Smooth muscle cell of the brain vasculature (primary cell): ENCODE data around the gene LRP3.
"Not testable (repeated sequence)": the region's sequence is repeated elsewhere in the genome, so short reads cannot be mapped to it uniquely, and the experiment has no call there.

Experiments used
- DNase-seq: peaks from one replicate; pipeline ENCODE4 v3.0.0-alpha.2; 2012; ENCODE audit warnings: low read depth, low spot score

LRP3 gene

DNA sequence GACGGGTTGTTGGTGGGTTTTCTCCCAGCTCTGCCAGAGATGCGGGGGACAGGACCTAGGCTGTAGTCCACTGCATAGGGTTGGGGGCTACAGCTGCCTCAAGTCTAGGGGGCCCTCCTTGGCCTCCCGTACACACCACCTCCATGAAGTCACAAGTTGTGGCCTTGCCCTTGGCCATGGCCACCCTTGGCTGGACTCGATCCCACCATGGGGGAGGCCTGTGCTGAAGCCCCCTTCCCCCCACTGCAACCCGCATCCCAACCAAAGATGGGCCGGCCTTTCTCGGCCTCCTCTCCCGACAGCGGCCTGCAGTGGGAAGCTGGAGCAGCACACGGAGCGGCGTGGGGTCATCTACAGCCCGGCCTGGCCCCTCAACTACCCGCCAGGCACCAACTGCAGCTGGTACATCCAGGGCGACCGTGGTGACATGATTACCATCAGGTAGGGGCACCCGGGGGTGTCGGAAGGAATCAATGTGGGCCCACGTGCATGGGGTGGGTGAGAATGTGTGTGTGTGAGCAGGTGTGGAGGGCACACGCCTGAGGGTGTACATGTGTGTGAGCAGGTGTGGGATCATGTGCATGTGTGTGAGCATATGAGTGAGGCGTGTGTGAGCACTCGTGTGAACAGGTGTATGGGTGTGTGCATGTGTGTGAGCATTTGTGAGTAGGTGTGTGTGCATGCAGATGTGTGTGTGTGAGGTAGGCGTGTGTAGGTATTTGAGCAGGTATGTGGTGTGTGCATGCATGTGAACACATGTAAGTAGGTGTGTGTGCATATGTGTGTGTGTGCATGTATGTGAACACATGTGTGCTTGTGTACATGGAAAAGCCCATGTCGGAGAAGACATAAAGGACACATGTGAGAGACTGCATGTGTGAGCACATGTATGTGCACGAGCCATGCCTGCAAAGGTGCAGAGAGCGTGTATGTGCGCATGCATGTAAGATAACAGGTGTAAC lies 8.7 kb downstream of the LRP3 start:
- no peak for DNase-seq

DNA sequence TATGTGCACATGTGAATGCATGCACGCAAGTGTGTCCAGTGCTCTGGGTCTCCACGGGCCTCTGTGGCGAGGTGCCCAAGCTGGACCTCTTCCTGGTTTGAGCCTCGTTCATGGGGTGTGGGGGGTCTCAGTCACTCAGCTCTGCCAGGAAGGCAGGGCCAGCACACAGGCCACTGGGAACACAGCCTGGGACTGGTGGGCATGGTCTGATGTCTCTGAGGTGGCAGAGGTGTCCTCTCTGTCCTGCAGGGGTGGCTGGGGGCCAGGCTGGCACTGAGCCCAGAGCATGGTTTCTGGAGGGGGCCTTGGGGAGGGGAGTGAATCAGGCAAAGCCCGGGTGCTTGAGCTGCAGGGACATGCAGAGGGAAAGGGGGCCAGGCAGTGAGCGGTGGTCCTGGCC lies 9.4 kb downstream of the LRP3 start:
- no peak for DNase-seq

DNA sequence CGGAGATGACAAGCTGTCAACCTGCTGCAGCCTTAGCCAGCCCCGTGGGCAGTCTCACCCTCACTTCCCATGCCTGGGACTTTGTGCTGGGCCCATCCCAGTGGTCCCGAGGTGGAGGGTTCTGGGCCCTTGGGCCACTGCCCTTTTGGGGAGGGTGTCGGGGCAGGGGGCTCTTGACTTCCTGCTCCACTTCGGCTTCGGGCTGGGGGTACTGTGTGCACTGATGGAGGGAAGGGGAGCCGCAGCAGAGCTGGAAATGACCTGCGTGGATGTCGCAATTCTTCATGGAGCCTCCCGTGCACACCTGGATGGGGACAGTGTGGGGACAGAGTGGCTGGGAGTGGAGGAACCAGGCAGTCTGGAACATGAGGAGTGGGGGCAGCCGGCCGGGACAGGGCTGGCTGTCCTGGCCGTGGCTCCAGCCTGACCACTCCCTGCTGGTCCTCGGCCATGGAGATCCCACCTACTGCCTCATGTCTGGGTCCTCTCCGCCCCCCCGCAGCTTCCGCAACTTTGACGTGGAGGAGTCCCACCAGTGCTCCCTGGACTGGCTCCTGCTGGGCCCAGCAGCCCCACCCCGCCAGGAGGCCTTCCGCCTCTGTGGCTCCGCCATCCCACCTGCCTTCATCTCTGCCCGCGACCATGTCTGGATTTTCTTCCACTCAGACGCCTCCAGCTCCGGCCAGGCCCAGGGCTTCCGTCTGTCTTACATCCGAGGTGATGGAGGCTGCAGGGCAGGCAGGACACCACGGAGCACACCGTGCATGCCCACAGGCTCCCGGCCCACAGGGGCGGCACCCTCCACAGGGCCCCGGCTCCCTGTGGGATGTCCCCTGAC lies 10.2 kb downstream of the LRP3 start:
- DNase-seq = no peak

DNA sequence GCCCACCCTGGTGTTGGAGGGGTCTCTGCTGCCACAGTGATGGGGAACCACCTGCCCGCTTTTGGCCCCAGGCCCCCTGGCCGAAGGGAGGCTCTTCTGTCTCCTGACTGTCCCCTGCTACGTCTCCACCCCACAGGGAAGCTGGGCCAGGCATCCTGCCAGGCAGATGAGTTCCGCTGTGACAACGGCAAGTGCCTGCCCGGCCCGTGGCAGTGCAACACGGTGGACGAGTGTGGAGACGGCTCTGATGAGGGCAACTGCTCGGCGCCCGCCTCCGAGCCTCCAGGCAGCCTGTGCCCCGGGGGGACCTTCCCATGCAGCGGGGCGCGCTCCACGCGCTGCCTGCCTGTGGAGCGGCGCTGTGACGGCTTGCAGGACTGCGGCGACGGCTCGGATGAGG lies 11.0 kb downstream of the LRP3 start:
- no peak for DNase-seq

DNA sequence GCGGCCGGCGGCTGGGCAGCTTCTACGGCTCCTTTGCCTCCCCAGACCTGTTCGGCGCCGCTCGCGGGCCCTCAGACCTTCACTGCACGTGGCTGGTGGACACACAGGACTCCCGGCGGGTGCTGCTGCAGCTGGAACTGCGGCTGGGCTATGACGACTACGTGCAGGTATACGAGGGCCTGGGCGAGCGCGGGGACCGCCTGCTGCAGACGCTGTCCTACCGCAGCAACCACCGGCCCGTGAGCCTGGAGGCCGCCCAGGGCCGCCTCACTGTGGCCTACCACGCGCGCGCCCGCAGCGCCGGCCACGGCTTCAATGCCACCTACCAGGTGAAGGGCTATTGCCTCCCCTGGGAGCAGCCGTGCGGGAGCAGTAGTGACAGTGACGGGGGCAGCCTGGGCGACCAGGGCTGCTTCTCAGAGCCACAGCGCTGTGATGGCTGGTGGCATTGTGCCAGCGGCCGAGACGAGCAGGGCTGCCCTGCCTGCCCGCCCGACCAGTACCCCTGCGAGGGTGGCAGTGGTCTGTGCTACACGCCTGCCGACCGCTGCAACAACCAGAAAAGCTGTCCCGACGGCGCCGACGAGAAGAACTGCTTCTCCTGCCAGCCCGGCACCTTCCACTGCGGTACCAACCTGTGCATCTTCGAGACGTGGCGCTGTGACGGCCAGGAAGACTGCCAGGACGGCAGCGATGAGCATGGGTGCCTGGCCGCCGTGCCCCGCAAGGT lies 11.6 kb downstream of the LRP3 start:
- DNase-seq = no peak

DNA sequence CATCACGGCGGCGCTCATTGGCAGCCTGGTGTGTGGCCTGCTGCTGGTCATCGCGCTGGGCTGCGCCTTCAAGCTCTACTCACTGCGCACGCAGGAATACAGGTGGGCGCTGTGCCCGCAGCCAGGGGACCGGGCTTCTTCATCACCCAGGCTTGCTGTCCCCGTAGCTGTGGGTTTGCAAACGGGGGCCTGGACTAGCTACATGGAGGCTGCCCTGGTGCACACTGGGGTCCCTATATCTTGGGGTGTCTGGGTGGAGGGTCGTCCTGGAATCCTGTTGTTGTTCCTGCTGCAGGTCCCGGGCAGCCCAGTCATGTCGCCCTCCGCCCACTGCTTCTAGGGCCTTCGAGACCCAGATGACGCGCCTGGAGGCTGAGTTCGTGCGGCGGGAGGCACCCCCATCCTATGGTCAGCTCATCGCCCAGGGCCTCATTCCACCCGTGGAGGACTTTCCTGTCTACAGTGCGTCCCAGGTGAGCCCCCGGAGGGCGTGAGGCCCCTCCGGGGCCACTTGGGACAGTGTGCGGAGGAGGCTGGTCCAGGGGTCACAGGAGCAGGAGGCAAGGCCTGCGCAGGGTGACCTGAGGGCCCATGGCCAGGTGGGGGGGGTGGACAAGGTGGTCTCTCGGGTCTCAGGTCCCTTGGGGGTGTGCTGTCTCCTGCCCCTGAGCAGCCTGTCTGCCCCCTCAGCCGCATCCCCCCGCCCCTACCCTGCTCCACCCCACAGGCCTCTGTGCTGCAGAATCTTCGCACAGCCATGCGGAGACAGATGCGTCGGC lies 12.3 kb downstream of the LRP3 start:
- DNase-seq = no peak

DNA sequence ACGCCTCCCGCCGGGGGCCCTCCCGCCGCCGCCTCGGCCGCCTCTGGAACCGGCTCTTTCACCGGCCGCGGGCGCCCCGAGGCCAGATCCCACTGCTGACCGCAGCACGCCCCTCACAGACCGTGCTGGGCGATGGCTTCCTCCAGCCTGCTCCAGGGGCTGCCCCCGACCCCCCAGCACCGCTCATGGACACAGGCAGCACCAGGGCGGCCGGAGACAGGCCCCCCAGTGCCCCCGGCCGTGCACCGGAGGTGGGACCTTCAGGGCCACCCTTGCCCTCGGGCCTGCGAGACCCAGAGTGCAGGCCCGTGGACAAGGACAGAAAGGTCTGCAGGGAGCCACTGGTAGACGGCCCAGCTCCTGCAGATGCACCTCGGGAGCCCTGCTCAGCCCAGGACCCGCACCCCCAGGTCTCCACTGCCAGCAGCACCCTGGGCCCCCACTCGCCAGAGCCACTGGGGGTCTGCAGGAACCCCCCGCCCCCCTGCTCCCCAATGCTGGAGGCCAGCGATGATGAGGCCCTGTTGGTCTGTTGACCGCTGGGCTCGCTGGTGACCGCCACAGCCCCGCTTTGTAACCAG lies 13.0 kb downstream of the LRP3 start:
- no peak for DNase-seq

DNA sequence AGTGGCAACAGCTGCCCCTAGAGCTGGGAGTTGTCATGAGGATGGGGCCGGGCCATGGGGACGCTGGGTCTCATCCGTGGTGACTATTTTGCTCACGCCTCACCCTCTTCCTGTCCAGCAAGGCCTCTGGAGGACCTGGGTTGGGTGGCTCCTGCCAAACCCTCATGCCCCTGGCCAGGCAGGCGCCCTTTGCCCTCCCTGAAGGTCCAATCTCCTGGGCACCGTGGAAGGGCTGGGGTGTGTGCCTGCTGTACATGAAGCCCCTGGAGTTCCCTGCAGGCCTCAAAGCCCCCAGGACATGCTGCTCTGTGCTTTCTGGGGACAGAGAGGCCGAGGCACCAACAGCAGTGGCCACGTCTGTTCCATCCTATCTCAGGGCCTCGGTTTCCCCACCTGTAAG lies 13.8 kb downstream of the LRP3 start:
- DNase-seq = no peak

DNA sequence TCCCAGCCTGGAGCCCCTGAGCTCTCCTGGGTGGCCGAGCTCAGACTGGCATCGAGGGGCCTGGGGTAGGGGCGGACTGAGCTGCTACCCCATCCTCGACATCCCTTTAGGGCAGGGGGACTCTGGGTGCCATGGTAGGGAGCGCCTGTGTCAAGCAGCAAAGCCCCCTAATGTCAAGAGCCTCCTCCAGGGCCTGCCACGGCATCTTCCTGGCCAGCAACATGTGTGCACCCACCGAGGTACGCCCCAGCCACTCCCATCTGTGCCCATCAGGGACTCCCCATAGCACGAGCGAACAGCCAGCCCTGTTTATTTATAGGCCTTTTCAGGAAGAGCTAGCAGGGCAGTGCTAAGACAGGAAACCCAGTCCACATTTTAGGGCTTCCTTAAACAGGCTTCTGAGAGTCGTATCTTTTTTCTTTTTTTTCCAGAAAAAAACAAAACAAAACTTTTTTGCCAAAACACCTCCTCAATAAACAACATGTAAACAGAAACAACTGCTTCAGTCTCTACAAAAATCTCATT lies 14.3 kb downstream of the LRP3 start:
- DNase-seq = no peak

DNA sequence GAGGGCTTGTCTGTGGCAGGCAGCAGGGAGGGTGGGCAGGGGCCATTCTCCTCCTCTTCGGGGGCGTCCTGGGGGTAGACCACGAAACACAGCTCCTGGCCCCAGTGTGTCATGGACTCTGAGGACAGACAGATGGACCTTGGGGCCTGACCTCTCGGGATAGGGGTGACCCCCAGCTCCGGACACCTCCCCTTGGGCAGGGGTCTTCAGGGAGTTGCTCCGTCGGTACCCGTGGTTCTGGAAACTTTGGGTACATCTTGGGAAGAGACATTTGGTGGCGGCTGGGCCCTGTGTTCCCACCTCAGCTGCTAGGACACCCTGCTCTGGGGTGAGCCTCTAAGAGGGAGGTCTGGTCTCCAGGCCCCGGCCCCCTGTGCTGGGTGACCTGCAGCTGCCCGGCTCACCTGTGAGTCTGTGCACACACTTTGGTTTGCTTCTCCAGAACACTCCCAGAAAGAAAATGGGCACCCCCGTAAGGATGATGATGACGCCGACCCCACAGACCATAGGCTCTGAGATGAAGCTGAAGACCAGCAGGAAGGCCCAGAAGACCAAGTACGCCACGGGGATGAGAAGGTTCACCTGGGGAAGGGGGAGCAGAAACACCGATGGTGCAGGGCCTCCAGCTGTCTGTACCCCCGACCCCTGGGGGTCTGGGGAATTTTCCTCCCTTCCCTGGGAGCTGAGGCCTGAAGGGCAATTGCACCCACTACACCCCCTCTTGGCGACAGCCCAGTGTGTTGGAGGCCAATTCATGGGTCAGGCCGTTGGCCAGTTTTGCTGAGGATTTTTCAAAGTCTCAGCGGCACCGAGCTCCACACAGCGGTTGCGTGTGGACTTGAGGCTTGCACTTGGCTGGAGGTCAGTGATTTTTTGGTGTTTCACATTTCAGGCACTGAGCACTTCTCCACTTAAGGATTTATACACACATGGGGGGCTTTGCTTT lies 15.0 kb downstream of the LRP3 start:
- no peak for DNase-seq

DNA sequence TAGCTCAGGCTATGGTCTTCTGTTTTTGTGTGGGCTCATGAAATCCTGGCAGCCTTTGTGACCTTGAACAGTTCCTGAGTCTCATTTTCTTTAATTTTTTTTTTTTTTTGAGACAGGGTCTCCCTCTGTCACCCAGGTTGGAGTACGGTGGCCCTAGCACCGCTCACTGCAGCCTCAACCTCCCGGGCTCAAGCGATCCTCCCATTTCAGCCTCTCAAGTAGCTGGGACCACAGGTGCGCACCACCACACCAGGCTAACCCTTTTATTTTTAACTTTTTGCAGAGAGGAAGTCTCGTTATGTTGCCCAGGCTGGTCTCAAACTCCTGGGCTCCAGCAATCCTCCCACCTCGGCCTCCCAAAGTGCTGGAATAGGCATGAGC lies 15.7 kb downstream of the LRP3 start:
- DNase-seq = not testable (repeated sequence)

DNA sequence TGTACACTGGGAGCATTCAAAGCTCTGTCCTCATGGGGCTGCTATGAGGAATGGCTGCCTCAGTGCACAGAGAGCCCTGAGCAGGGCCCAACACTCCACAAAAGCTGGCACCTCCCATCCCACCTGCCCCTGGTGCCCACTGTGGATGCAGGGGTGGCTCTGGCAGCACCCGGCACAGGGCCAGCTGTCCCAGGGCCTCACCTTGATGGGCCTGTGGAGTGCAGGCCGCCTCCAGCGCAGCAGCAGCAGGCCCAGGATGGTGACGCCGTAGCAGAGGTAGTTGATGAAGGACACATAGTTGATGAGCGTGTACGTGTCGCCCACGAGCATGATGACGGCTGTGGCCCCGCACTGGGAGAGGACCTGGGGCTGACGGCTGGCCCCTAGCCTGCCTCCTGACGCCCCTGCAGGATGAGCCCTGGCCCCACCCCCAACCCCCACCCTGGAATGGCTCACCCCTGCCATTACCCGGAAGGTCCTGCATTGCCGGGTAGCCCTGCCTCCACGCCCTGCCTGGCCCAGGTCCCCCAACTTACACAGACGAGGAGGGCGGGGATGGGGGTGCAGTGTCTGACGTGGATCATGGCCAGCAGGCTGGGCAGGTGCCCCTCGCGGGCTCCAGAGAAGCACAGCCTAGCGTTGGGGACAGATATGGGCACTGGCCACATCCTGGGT lies 16.3 kb downstream of the LRP3 start:
- no peak for DNase-seq

DNA sequence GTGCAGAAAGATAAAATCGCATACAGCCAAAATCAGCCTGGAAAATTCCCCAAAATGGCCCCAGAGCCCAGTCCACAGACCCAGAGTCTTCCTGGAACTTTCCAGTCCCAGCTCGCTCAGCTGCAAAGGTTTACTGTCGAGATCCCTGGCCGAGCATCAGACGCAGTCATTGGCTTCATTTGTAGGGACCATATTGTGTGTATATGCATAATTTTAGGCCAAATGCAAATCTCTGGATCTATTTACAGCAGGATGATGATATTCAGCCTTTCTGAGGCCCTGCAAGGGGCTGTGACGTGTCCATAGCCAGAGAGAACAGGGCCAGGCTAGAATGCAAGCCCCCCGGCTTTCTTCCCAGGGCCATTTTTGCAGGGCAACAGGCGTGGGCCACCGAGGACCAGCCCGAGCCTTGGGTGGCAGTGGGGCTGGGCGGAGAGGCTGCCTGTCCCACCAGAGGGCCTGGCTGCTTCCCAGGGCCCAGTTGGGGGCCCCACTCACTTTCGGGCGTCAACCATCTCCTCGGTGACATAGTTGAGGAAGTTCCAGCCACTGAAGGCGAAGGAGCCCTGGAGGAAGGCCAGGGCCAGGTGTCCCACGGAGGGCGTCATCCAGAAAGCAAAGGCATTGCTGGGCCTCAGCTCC lies 17.8 kb downstream of the LRP3 start:
- DNase-seq = no peak

DNA sequence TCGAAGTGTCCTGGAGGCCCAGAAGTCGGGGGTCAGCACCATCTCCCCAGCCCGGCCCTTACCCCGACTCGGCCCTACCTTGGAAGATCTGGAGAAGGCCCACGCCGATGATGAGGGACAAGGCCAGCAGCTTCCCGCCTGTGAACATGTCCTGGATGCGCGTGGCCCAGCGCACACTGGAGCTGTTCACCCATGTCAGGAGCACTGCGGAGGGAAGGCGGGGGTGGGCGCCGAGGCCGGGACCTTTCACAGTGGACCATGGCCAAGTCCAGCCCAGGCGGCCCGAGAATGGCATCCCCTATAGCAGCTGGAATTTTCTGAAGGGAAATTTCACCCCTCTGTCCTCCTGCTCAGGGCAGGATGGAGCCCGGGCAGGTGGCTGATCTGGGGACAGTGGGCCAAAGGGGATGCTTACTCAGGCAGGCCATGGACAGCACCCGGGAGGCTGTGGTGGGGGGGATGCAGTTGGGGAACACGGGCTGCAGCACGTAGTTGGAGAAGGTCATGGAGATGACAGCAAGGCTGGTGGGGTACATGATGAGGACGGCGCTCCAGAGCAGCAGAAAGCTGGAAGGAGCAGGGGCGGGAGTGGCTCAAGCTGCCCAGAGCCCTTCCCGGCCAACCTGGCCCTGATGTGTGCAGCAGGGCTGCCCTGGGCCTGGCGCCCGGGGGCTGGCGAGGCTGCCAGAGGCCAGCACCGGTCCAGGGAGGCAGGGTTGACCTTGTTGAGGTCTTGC lies 18.5 kb downstream of the LRP3 start:
- no peak for DNase-seq

DNA sequence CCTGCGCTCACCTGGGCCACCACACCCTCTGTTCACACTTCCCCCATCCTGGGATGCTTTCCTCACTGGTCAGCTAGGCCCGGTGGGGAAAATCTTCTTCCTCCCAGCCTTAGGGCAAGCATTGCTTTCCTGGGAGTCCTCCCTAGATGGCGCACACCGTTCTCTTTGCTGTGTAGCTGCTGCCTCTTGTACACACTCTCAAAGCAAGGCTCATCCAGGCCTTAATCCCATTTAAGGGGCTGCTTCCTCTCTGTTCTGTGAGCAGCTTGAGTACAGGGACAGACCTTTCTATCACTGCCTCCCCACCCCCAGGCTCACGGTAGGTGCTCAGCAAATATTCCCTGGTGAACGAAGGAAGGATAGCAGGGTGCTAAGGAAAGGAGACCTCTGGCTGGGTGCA lies 20.5 kb downstream of the LRP3 start:
- no peak for DNase-seq

DNA sequence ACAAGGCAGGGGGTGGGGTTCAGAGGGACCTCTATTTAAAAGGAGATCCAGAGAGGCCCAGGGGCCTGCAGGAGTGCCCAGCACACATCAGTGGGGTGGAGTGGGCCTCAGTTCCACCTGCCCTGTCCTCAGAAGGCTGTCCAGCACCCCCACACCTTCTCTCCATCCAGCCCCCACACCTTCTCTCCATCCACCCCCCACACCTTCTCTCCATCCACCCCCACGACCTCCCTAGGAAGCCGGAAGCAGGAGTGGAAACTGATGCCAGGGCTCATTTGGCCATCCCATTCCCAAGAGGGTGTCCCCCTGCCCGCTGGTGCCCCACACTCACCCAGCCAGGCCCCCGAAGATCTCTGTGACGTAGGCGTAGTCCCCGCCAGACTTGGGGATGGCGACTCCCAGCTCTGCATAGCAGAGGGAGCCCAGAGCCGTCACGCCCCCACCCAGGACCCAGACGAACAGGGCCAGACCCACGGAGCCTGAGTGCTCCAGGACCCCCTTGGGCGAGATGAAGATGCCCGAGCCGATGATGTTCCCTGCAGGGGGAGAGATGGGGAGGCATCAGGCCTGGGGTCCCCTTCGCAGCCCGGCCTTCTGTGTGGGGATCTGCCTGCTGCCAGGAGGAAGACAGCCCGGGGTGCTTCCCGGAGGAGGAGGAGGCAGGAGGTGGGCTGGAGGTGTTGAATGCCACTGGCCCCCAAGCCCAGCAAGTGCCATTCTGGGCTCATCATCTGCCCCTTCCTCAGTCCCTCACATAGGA lies 21.5 kb downstream of the LRP3 start:
- no peak for DNase-seq

DNA sequence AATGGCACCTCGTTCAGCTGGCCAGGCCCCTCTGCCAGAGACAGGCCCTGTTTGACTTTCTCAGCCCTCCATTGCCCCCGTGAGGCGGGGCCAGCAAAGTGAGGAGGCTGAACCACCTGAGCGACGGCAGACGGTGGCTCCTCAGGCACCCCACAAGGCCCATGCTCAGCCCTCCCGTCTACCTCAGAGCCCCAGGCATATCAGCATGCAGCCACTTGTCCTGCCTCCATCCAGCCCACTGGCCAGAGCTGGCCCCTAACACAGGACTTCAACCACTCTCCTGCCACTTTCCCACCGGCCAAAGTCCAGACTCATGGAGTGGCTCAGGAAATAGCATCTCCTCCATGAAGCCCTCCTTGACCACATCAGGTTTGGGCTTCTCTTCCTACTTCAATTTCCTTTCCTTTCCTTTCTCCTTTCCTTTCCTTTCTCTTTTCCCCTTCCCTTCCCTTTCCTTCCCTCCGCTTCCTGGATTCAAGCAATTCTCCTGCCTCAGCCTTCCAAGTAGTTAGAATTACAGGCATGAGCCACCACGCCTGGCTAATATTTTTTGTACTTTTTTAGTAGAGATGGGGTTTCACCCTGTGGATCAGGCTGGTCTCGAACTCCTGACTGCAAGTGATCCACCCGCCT lies 22.2 kb downstream of the LRP3 start:
- no peak for DNase-seq
